Measurements from ENCODE around the gene SLC39A9. TPM values are rescaled to one million over a fixed set of nuclear protein-coding genes. Genes with fewer than 3 reads are reported as not detected.

The SLC39A9 gene
- total RNA-seq, 1 donor from 2014 or later = 59.1 TPM

GRCh38 chr14:69500096-69500495 is 101.6 kb downstream of the SLC39A9 start:
- H3K4me3 Mint-ChIP-seq = no peak overlapping the region
- no peaks in the 10 kb centered on the region for H3K36me3 Mint-ChIP-seq
- no peak overlapping the region for H3K27ac Mint-ChIP-seq
- peaks cover 15% of the 10 kb centered on the region for H3K27me3 Mint-ChIP-seq (ENCODE audit: low read depth)
- peaks cover 16% of the 10 kb centered on the region for H3K4me1 Mint-ChIP-seq
- no peak for DNase-seq (ENCODE audit: low spot score in 2 of 2, unreplicated experiment in 2 of 2)
- H3K9me3 Mint-ChIP-seq = no peaks in the 10 kb centered on the region
- TF ChIP-seq, protein P1, sequence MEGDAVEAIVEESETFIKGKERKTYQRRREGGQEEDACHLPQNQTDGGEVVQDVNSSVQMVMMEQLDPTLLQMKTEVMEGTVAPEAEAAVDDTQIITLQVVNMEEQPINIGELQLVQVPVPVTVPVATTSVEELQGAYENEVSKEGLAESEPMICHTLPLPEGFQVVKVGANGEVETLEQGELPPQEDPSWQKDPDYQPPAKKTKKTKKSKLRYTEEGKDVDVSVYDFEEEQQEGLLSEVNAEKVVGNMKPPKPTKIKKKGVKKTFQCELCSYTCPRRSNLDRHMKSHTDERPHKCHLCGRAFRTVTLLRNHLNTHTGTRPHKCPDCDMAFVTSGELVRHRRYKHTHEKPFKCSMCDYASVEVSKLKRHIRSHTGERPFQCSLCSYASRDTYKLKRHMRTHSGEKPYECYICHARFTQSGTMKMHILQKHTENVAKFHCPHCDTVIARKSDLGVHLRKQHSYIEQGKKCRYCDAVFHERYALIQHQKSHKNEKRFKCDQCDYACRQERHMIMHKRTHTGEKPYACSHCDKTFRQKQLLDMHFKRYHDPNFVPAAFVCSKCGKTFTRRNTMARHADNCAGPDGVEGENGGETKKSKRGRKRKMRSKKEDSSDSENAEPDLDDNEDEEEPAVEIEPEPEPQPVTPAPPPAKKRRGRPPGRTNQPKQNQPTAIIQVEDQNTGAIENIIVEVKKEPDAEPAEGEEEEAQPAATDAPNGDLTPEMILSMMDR (IDR thresholded peaks at IDR 0.05; ENCODE audit: unreplicated experiment) = no peak

DNA sequence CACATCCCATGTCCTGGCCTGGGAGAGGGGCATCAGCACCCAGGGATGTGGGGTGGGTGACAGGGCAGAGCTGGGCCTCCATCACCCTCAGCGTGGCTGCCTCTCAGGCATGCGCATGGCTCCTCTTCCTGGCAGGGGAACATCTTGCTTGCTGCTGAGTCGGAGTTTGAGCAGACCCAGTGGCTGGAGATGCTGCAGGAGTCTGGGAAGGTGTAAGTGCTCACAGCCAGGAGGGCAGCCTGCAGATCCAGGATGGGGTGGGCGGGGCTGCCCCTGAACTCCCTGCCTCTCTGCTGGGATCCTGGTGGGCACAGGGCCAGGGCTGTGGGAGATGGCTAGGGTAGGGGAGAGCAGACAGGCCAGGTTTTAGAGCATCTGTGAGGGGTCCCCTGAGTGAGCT is 102.2 kb downstream of the SLC39A9 start:
- no peak for DNase-seq (ENCODE audit: low spot score in 2 of 2, unreplicated experiment in 2 of 2)
- no peak overlapping the region for H3K4me3 Mint-ChIP-seq
- peaks cover 16% of the 10 kb centered on the region for H3K4me1 Mint-ChIP-seq
- H3K27me3 Mint-ChIP-seq (ENCODE audit: low read depth) = peaks cover 9% of the 10 kb centered on the region
- no peaks in the 10 kb centered on the region for H3K9me3 Mint-ChIP-seq
- no peak overlapping the region for H3K27ac Mint-ChIP-seq
- TF ChIP-seq, protein P1 (IDR thresholded peaks at IDR 0.05; ENCODE audit: unreplicated experiment) = no peak
- H3K36me3 Mint-ChIP-seq = no peaks in the 10 kb centered on the region

GRCh38 chr14:69501423-69501838 is 102.9 kb downstream of the SLC39A9 start:
- Mint-ChIP-seq H3K27ac (peak overlapping the region; percentile 34), H3K9me3 (no peaks in the 10 kb centered on the region), H3K36me3 (no peaks in the 10 kb centered on the region), H3K4me1 (peaks cover 16% of the 10 kb centered on the region), H3K27me3 (ENCODE audit: low read depth) (peaks cover 8% of the 10 kb centered on the region), H3K4me3 (peak overlapping the region; percentile 5)
- peak in 1 of 2 experiments; percentile 54 for DNase-seq (ENCODE audit: low spot score in 2 of 2, unreplicated experiment in 2 of 2)
- TF ChIP-seq, protein P1 (IDR thresholded peaks at IDR 0.05; ENCODE audit: unreplicated experiment) = no peak

- H3K4me3 Mint-ChIP-seq = no peak overlapping the region
- H3K4me1 Mint-ChIP-seq = peaks cover 16% of the 10 kb centered on the region
- DNase-seq (ENCODE audit: low spot score in 2 of 2, unreplicated experiment in 2 of 2) = no peak
- H3K9me3 Mint-ChIP-seq = no peaks in the 10 kb centered on the region
- no peaks in the 10 kb centered on the region for H3K36me3 Mint-ChIP-seq
- TF ChIP-seq, protein P1 (IDR thresholded peaks at IDR 0.05; ENCODE audit: unreplicated experiment) = no peak
- no peak overlapping the region for H3K27ac Mint-ChIP-seq
- peaks cover 13% of the 10 kb centered on the region for H3K27me3 Mint-ChIP-seq (ENCODE audit: low read depth)
Measured at GRCh38 chr14:69504775-69505174, 106.3 kb downstream of the SLC39A9 start.

DNA sequence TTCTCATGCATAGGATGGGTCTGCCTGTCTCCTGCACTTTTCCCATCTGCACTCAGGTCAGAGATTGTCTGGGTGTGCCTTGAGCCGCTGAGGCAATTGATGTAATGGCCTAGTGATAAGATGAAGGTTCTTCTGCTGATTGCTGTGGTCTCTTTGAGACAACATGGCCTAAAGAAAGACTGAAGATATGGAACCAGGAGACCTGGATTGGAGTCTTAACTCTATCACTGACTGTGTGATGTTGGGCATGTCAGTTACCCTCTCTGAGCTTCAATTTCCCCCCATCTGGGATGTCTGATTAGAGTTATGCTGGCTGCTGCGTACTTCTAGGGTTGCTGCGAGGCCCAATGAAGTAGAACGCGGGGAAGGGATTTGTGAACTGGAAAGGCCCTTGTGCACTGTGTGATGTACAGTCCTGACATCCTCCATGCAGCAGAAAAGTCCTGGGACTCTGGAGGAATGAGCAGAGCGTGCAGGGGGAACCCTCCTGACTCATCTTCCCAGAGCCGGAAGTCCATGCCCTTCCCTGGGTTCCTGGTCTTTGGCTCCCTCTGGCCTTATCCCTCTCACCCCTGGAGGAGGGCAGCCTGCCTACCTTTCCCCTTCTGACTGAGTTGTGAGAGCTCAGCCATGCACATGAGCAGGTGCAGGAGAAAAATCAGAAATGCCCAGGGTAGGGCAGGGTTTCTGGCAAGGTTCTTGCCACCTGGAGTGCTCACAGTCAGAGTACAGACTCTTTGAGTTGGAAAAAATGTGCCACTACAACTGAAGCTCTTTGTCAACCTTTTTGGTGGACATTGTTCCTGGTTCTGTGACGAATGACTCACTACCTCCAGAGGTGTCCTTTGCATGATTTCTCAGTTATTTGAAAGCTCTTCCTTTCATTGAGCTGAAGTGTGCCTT is 107.1 kb downstream of the SLC39A9 start:
- Mint-ChIP-seq H3K27me3 (ENCODE audit: low read depth) (peaks cover 15% of the 10 kb centered on the region), H3K36me3 (no peaks in the 10 kb centered on the region), H3K27ac (no peak overlapping the region), H3K4me1 (peaks cover 16% of the 10 kb centered on the region), H3K4me3 (no peak overlapping the region), H3K9me3 (no peaks in the 10 kb centered on the region)
- TF ChIP-seq, protein P1 (IDR thresholded peaks at IDR 0.05; ENCODE audit: unreplicated experiment) = no peak
- no peak for DNase-seq (ENCODE audit: low spot score in 2 of 2, unreplicated experiment in 2 of 2)
